Sigmoid colon (tissue), 4 donors: Measurements from ENCODE around the gene BANK1.

Source experiments
- POLR2A ChIP-seq, 2 donors: fragments of 450-650 bp; IDR thresholded peaks; one replicate each; pipeline ENCODE4 v1.6.1; 2016; ENCODE audit warnings: antibody characterized with exemption in 2 of 2, mild to moderate bottlenecking in 2 of 2, moderate library complexity in 2 of 2
- POLR2AphosphoS5 ChIP-seq, 4 donors: sonication (generic); formaldehyde crosslinking; IDR thresholded peaks; one replicate each; pipeline ENCODE4 v1.6.1; 2017; ENCODE audit warnings: antibody characterized with exemption in 4 of 4
- TF ChIP-seq, protein P1 (sequence below), 4 experiments: fragments of 450-650 bp in 3 of 4; fragments of 200-600 bp in 1 of 4; IDR thresholded peaks; one replicate each; pipeline ENCODE4 v1.5.1; 2016 to 2019; ENCODE audit warnings: antibody characterized with exemption in 4 of 4, mild to moderate bottlenecking in 3 of 4, moderate library complexity in 2 of 4

GRCh38 chr4:101790521-101791181 lies at the start of gene BANK1:
- TF ChIP-seq POLR2AphosphoS5 (IDR thresholded peaks at IDR 0.05) (no peak), POLR2A (IDR thresholded peaks at IDR 0.05) (no peak)
- TF ChIP-seq, protein P1, sequence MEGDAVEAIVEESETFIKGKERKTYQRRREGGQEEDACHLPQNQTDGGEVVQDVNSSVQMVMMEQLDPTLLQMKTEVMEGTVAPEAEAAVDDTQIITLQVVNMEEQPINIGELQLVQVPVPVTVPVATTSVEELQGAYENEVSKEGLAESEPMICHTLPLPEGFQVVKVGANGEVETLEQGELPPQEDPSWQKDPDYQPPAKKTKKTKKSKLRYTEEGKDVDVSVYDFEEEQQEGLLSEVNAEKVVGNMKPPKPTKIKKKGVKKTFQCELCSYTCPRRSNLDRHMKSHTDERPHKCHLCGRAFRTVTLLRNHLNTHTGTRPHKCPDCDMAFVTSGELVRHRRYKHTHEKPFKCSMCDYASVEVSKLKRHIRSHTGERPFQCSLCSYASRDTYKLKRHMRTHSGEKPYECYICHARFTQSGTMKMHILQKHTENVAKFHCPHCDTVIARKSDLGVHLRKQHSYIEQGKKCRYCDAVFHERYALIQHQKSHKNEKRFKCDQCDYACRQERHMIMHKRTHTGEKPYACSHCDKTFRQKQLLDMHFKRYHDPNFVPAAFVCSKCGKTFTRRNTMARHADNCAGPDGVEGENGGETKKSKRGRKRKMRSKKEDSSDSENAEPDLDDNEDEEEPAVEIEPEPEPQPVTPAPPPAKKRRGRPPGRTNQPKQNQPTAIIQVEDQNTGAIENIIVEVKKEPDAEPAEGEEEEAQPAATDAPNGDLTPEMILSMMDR (IDR thresholded peaks at IDR 0.05), result no peak
